NCI-H82 (cell line): ENCODE results near the gene TOM1L2.
A peak's percentile ranks its signal among the peaks of the same experiment; 100 is the strongest.
"Not testable (repeated sequence)": the region's sequence is repeated elsewhere in the genome, so short reads cannot be mapped to it uniquely, and the experiment has no call there.

Experiments
- DNase-seq: peaks from one replicate; lab custom pipeline; 2025; lab: John Stamatoyannopoulos, UW

TOM1L2 gene

DNA sequence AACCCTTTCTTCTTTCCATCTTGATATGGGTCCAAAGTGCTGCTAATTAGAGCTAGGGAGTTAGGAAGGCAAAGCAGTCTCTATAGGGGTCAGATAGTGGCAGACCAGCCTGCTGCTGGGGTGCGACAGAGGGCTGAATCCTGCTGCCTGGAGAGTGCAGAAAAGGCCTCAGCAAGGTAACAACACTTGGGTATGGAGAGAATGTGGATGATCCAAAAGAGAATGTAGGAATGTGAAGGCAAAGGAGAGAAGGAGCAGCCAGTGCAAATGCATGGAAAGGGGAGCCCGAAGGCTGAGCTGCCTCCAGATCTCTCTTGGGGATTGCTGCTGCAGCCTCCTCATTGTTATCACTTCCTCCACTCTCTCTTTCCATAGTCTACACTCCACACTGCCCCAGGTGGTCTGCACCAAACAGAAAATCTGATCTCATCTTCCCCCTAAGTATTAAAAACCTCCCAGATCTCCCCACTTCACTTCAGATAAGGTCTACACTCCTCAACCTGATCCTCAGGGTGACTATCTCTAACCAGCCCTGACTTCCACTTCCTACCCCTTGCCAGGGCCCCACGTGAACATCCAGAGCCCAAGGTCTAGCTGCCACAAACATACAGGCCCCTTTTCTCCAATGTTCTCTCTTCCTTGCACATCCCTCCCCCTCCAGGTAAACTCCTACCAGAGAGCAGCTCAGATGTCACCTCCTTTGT lies 28.8 kb downstream of the TOM1L2 start:
- DNase-seq = peak; percentile 41

DNA sequence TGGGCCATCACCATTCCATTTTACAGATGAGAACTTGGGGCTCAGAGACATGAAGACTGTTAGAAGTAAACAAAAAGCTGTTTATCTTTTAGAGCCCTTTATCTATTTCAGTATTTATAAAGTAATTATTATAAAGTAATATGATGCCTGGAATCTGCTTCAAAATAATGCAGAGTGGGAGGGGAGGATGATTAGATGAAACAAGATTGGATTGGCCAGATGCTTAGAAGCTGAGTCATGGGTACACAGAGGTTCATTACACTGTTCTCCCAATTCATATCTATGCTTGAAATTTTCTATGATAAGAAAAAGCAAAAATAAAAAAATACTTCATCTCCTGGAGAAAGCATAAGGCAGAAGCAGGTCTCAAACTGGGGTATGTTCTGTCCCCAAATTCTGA lies 29.4 kb downstream of the TOM1L2 start:
- DNase-seq = peak; percentile 56

DNA sequence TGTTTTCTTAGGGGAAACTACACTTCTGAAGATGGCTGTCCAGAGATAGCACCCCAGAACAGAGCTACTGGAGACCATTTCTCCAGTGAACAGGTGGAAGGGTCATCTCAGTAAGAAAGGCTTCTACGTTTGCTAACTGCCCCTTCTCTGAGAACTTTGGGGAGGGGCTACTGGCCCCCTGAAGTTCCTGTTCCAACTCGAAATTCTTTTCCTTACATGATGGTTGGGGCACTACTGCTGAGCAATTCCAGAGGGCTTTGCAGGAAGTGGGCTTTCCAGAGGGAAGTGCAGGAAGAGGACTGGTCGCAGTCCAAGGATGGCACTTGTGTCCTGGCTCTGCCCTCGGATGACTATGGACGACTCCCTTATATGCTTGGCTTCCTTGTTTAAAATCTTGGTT lies 31.2 kb downstream of the TOM1L2 start:
- DNase-seq = no peak

DNA sequence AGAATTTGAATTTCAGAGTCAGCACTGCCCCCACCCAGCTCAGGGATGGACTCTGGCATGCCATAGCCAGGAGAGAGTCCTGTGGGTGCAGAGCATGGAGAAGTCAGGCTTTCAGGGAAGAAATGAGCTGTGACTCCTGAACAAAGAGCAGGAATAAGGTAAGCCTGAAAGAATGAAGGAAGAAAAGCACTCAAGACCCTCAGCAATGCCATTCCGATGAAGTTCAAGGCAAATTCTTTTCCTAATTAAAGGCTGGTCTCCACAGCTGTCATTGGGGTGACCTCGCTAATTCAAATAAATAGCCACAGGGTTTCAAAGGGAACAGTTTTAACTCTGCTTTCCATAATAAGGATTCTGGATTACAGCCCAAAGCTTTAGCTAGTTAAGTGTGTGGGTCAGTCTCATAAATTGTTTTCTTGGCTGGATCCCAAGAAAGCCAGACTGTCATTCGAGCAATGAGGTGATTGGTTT lies 31.7 kb downstream of the TOM1L2 start:
- peak; percentile 86 for DNase-seq

DNA sequence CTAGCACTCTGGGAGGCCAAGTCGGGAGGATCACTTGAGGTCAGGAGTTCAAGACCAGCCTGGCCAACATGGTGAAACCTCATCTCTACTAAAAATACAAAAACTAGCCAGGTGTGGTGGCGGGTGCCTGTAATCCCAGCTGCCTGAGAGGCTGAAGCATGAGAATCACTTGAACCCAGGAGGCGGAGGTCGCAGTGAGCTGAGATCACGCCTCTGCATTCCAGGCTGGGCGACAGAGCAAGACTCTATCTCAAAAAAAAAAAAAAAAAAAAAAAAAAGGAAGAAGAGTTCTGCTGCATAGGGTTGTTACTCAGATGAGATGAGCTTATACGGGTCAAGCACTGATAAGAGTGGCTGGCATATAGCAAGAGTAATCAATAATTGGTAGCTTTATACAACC lies 32.3 kb downstream of the TOM1L2 start:
- not testable (repeated sequence) for DNase-seq

DNA sequence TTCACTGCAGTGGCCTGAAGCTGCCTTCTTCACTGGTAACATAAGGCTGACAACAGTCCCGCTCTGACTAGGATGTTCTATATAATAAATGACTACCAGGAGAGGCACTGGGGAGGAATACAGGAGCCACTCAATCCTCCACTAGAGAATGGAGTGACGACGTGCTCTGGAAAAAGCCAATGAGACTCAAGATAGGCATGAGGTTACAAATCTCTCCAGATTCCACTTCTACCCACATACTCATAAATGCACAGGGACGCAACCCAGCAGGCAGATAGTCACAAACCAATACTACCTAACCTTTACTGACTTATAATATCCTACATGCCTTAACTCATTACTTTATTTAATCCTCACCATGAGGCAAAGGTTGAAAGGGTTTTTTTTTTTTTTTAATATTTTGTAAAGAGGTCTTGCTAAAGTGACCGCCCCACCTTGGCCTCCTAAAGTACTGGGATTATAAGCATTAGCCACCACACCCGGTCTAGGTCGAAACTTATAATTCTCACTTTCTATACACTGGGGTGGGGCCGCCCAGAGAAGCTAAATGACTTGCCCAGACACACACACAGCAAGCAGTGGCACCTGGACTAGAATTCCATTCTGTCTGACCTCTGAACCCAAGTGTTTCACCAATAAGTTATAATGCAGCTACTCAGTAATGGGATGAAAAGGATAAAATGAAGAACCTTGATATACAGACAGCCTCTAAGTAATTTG lies 33.7 kb downstream of the TOM1L2 start:
- DNase-seq = no peak

DNA sequence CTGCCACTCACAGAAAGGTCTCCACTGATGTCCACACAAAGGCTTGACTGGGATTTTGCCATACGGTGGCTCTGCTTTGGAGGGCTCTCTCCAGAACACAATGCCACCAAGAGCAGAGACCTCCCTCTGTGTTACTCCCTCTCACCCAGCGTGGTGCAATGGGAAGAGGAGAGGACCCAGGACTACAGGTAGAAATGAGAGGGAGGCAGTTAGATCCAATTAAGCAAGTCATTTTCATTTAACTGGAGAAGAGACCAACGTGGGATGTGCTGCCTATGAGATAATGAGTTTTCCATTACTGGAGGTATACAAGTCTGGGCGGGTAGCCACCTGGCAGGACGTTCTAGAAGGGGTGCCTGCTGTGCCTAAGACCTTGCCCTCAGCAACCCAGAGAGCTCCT lies 34.2 kb downstream of the TOM1L2 start:
- DNase-seq = no peak

DNA sequence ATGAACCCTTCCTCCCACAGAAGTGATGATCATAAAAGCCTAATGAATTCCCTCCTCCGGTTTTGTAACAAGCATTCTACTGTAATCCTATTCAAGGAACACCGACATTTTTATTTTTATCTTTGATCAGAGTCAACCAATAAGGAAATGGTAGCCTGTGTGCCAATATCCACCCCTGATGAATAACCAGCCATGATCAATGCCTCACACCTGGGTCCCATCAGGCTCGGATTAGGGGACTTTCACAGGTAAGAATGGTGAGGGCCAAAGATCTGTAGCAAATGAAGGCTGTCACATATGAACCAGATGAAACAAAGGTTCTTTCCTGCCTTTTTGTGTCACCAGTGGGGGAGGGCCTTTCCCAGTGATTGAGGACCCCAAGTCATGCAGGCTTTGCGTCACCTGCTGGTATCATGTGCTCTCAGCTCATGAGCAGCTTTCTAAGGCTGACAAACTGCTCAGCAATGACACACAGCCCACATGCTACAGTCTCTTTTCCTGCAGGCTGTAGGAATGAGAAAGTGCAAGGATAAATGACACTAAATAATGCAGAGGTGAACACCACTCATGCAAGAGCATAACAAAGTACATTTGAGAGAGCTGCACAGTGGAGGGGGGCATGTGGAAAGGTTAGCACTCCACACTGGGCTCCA lies 34.9 kb downstream of the TOM1L2 start:
- DNase-seq = no peak

DNA sequence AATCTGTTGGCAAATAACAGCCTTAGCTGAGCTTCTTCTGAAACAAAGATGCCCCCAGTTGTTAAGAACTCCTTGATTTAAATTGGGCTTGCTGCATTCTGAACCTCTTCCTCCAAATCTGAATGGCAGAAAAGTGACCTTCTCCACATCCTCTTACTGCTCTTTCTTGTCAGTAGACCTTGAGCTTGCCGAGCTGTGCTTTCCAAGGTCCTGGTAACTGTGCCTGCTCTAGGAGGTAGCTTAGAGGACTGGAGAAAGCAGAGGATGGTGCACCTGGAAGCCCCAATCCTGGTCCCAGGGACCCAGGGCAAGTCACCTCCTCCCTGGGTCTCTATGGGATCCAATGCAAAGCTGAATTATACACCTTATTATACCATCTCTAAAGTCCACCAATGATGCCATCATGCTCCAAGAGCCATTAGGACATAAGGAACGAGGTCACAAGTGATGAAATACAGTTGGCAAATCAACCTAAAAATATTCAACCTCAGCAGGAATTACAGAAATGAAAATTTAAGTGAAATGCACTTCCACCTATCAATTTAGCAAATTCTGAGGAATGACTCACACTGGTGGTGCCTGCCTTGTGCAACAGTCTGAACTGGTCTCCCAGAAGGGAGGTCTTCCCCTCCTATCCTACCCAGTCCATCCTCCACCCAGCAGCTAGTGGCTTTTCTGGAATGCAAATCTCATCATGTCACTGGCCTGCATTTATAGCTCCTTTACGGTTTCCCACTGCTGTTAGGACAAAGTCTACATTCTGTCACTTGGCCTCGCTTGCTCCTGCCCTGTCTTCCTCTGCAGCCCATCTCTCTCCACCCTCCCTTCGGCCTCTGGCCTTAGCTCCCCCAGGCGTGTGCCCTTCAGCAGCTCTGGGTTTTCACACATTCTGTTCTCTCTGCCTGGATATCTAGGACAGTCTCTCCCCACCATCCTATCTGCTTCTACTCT lies 36.6 kb downstream of the TOM1L2 start:
- DNase-seq = no peak

DNA sequence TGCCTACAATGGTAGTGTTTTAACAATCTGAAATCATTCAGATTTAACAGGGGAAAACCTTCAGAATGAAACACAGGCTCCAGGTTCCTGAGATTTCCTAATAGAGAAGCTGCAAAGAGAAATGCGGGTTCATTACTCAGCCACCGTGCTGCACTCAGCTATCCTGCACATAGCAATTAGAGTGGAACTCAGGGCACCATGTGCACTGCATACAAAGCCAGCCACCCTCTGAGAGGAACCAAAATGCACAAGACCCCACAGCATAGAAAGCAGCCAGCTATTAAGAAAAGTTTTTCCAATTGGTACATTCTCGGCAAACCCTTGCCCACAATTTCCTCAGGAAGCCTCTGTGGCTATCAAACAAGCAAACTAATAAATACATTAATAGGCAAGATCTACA lies 37.4 kb downstream of the TOM1L2 start:
- no peak for DNase-seq

DNA sequence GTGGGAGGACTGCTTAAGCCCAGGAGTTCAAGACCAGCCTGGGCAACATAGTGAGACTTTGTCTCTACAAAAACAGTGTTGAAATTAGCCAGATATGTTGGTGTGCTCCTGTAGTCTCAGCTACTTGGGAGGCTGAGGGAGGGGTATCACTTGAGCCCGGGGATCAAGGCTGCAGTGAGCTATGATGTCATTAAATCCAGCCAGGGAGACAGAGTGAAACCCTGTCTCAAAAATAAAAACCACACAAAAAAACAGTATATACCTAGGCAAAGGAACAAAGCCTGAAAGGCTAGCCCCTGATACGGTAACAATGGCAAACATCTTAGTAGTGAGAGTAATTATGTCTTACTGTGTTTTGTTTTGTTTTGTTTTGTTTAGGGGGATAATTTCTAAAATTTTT lies 38.0 kb downstream of the TOM1L2 start:
- DNase-seq = no peak

DNA sequence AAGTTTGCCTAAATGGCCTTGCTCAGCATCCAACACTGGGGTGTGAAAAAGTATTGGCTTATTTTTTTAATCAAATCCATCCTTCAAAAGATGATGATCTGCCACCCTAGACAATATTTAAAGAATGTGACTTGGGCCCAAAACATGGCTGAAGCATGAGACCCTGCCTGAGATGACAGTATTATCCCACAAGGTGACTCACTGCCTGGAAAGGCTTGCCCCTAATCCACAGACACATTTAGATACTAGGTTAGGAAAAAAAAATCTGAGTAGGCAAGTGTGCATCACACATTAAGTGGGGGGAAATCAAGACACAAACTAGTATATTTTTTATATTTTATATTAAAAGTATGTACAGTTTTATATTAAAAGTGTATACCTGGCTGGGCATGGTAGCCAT lies 38.4 kb downstream of the TOM1L2 start:
- no peak for DNase-seq

DNA sequence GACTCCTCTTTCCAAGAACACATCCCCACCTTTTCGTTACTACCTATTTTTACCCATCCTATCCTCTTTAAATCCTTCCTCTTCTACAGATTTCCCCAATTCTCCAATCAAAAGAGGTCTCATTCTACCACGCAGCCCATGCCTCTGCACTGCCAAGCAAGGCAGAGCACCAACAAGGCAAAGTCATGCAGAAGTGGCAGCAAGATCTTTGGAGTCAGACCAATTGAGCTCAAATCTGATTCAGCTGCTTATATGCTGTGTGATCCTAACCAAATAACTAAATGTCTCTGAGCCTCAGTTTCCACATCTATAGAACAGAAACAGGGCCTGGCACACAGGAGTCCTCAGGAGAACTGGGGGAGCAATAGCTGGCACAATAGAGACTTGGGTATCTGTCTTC lies 41.0 kb downstream of the TOM1L2 start:
- no peak for DNase-seq

DNA sequence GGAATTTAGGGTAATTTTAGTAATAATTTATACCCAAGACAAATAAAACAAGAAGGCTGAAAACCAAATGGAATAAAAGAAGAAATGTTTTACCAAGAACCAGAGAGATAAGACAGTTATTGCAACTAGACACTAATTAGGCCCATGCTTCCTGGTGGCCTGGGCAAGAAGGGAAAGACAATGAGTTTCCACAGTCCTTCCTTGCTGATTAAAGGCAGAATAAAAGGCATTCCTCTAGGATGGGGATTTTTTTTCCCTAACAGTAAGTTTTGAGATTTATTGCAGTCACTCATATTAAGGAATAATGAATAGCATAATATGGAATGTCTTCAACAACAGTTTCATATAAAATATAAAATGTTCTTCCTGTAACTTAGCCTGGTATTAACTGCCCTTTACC lies 41.5 kb downstream of the TOM1L2 start:
- DNase-seq = no peak

DNA sequence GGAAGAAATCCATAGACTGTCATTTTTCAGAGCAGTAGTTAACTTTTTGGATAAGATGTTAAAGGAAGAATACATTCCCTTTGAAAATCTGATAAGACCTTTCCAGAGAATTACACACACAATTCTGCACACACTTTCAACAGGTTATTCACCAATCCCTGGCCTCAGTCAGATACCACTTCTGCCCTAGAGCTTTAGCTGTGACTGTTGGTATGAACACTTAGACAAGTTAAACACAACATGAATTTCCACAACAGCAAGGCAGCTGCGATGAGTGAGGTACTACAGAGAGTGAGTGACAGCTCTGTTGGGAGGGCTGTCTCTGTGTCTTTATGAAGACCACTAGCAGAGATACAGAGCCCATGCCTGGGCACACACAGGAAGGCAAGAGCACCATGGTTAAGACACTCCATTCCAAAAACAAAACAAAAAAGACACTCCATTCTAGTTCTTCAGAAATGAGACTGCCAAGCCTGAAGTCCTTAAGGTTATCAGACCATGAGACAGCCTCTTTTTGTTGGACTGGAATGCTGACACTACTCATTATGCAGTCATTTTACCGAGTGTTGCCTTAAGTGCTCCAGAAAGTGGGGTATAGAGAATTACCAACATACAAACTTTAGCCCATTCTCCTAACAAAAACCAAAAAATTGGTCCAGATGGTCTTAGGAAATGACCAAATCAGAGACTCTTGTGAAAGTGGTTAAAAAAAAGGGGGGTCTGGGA lies 42.4 kb downstream of the TOM1L2 start:
- no peak for DNase-seq

DNA sequence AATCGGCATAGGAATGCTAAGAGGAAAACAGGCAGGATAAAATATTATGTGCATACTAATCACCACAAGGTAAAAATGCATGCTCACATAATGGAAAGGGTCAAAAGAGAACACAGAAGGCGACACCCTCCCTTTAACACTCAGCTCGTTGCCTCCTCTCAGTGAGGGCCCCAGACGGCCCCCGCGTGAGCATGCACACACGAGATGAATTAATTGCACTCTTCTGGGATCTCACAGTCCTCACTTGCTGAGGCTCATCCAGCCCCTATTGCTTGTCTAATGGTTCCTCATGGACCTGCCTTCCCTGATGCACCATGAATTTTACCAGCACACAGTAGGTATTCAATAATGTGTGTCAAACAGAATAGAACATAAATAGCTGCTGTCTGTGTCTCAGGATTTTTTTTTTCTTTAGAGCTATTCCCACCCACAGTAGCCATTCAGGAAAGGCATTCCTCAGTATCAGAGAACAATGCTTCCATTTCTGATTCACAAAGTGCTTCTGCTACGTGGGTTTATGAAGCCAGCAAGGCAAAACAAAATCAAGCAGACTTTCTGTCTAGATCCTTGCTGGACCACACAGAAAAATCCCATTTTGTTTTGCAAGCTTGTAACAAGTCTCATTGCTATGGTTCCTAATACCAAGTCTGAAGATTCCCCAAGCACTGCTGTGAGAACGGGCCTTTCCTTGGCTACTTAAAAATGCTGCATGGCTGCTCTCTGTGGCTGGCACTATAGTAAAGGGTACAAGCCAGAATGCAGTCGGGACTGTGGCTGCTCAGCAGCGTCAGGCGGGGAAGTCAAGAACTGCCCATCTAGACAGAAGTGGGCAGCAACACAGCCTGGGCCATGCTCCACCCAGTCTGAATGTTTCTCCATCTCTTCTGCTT lies 43.6 kb downstream of the TOM1L2 start:
- no peak for DNase-seq

DNA sequence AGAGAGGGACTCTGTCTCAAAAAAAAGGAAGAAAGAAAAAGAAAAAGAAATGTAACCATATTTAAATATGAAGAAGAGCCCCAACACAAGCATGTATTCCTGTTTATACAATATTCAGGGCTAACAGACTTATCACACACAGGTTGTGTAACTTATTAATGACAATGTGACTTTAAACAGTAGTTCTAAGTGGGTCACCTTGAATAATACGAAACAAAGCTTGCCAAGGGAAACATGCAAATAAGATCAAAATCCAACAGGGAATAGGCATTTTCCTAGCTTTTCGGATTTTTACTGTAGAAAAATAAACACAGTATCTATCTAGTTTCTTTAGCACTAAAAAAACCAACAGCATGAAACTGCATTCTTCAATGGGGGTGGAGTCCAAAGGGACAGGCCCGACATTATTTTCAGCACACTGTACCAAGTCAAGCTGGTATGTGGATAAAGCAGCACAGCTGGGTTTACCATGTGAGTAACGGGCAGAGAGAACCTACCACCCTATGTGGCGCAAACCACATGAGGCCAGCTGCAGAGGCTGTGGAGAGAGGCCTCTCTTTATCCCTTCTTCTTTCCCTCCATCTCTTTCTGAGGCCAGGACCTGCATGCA lies 45.3 kb downstream of the TOM1L2 start:
- no peak for DNase-seq

DNA sequence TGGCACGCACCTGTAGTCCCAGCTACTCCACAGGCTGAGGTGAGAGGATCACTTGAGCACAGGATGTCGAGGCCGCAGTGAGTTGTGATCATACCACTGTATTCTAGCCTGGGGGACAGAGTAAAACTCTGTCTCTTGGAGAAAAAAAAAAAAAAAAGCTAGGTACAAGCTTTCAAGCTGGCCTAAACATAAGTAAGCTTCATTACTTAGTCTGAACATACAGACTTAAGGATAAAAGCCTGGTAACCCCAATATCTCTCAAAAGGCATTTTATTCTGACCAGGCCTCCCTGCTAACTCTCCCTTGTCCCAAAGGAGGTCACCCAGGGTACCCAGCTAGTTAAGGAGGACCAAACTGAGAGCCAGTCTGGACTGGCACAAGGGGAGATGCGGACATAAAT lies 46.2 kb downstream of the TOM1L2 start:
- no peak for DNase-seq

DNA sequence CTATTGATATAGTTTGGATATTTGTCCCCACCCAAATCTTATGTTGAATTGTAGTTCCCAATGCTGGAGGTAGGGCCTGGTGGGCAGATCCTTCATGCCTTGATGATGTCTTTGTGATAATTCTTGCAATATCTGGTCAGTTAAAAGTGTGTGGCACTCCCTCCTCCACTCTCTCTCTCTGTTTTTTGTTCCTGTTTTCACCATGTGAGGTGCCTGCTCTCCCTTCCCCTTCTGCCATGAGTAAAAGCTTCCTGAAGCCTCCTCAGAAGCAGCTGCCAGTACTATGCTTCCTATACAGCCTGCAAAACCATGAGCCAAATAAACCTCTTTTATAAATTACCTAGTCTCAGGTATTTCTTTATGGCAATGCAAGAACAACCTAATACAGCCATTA lies 47.3 kb downstream of the TOM1L2 start:
- DNase-seq = no peak
